DND-41 (cell line): Measurements from ENCODE around the gene NOBOX.

Experiments used
- ATAC-seq: fragments of 200-7000 bp; cut with Tn5 transposase; 3 replicates; pipeline ENCODE4 v1.9.1; 2021; ENCODE audit warnings: low read depth; ENCODE audit not compliant: insufficient read depth
- DNase-seq: peaks from one replicate; pipeline ENCODE4 v3.0.0-alpha.2; 2020
- H2AFZ ChIP-seq: 2 replicates; pipeline ENCODE4 v1.6.0; 2012; ENCODE audit warnings: low read depth, low read length
- H3K27ac ChIP-seq: 2 replicates; pipeline ENCODE4 v1.5.1; 2012; ENCODE audit warnings: low read length, inconsistent platforms
- H3K27me3 ChIP-seq: fragments of 200-600 bp; sonication (generic); 2 replicates; pipeline ENCODE4 v1.6.0; 2012; ENCODE audit warnings: low read length, mild to moderate bottlenecking, inconsistent platforms; ENCODE audit not compliant: insufficient read depth, poor library complexity
- H3K36me3 ChIP-seq: 2 replicates; pipeline ENCODE4 v1.5.1; 2012; ENCODE audit warnings: low read length, inconsistent platforms; ENCODE audit not compliant: insufficient read depth
- H3K4me1 ChIP-seq: 2 replicates; pipeline ENCODE4 v1.5.1; 2012; ENCODE audit warnings: mild to moderate bottlenecking, low read length; ENCODE audit not compliant: insufficient read depth
- H3K4me2 ChIP-seq: 2 replicates; pipeline ENCODE4 v1.6.0; 2012; ENCODE audit warnings: mild to moderate bottlenecking, moderate library complexity, low read length, inconsistent platforms; ENCODE audit not compliant: insufficient read depth
- H3K4me3 ChIP-seq, 2 experiments: fragments of 200-600 bp in 1 of 2; shearing (Covaris generic) in 1 of 2; 2 replicates each; pipeline ENCODE4 v1.5.1; 2012 to 2016; ENCODE audit warnings: inconsistent platforms in 2 of 2, low read length in 2 of 2, mild to moderate bottlenecking in 2 of 2, low read depth in 1 of 2, moderate library complexity in 1 of 2
- H3K79me2 ChIP-seq: 2 replicates; pipeline ENCODE4 v1.6.0; 2012; ENCODE audit warnings: low read length, inconsistent platforms; ENCODE audit not compliant: insufficient read depth
- H3K9ac ChIP-seq: 2 replicates; pipeline ENCODE4 v1.6.0; 2012; ENCODE audit warnings: low read depth, mild to moderate bottlenecking, inconsistent platforms, low read length, moderate library complexity
- H3K9me3 ChIP-seq: 2 replicates; pipeline ENCODE4 v1.5.1; 2012; ENCODE audit warnings: low read length, moderate library complexity, mild to moderate bottlenecking, inconsistent platforms; ENCODE audit not compliant: insufficient read depth, severe bottlenecking
- H4K20me1 ChIP-seq: 2 replicates; pipeline ENCODE4 v1.6.0; 2012; ENCODE audit warnings: low read length; ENCODE audit not compliant: insufficient read depth
- EZH2 ChIP-seq: IDR thresholded peaks from 3 replicates; pipeline ENCODE4 v1.6.1; 2012; ENCODE audit warnings: borderline replicate concordance, low read depth, mild to moderate bottlenecking, moderate library complexity, low read length, inconsistent platforms; ENCODE audit not compliant: severe bottlenecking
- TF ChIP-seq, protein P1 (sequence below): IDR thresholded peaks from 2 replicates; pipeline ENCODE4 v1.5.1; 2012; ENCODE audit warnings: borderline replicate concordance, low read length, moderate library complexity, mild to moderate bottlenecking; ENCODE audit not compliant: poor library complexity, severe bottlenecking; ENCODE audit errors: extremely low read depth

The NOBOX gene

DNA sequence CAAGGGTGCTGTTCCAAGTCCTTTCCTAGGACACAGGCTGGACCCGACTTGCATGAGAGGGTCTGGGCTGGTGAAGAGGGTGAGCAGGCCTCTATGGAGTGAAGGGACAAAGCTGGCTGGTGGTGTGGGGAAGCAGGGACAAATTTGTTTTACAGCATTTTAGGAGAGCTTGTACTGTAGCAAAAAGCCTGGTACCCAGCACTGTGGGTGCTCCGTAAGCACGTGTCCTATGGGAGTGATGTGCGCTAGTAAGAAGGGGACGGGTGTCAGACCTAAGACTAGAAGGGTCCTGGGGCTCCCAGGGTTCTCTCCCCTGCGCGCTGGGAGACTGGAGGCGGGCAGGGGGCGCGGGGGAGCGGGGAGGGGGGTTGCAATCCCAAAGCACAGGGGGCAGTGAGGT, 391 bp downstream of the NOBOX start:
- no peaks in the 10 kb centered on the region for H3K27me3 ChIP-seq
- no peak overlapping the region for H3K9ac ChIP-seq
- no peaks in the 10 kb centered on the region for H3K36me3 ChIP-seq
- no peaks in the 10 kb centered on the region for H3K4me1 ChIP-seq
- ATAC-seq = no peak
- H3K4me2 ChIP-seq = no peak overlapping the region
- DNase-seq = no peak
- no peaks in the 10 kb centered on the region for H3K9me3 ChIP-seq
- H3K27ac ChIP-seq = no peak overlapping the region
- H4K20me1 ChIP-seq = no peaks in the 10 kb centered on the region
- no peak overlapping the region for H2AFZ ChIP-seq
- no peak overlapping the region for H3K4me3 ChIP-seq
- TF ChIP-seq, protein P1, sequence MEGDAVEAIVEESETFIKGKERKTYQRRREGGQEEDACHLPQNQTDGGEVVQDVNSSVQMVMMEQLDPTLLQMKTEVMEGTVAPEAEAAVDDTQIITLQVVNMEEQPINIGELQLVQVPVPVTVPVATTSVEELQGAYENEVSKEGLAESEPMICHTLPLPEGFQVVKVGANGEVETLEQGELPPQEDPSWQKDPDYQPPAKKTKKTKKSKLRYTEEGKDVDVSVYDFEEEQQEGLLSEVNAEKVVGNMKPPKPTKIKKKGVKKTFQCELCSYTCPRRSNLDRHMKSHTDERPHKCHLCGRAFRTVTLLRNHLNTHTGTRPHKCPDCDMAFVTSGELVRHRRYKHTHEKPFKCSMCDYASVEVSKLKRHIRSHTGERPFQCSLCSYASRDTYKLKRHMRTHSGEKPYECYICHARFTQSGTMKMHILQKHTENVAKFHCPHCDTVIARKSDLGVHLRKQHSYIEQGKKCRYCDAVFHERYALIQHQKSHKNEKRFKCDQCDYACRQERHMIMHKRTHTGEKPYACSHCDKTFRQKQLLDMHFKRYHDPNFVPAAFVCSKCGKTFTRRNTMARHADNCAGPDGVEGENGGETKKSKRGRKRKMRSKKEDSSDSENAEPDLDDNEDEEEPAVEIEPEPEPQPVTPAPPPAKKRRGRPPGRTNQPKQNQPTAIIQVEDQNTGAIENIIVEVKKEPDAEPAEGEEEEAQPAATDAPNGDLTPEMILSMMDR = no peak
- no peak for TF ChIP-seq EZH2
- H3K79me2 ChIP-seq = no peaks in the 10 kb centered on the region

DNA sequence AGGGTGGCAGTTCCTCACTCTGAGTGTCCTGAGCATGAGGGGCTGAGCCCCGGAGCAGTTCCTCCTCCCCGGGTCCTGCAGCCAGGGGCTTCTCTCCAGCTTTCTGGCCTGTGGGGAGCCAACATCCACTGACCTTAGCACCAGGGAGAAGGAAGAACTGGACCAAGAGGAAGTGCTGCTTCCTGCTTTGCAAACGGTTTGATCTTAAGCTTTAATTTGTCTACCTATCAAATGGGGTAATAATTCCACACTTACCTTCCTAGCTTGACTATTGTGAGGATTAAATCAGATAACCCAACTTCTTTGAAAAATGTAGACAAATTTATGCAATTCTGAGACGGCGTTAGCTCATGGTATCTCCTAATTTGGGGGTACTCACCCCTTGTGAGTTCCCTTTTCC, 2.0 kb downstream of the NOBOX start:
- DNase-seq = no peak
- H3K4me2 ChIP-seq = no peak overlapping the region
- TF ChIP-seq, protein P1 = no peak
- TF ChIP-seq EZH2 = no peak

DNA sequence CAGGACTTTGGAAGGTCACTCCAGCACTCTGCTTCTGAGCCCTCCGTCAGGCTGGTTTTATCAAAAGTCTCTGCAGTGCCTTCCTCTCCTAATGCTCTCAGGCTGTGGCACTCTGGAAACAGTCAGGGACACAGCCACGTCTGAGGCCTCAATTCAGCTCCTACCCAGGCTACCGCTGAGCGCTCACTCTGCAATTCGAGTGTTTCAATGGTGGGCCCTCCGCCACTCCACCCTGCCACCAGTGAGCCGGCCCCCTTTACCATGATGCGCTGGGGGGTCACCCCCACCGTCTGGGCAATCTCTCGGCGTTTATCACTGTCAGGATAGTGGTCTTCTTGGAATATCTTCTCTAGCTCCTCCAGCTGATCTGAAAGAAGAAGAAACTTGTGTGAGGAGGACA, 3.5 kb downstream of the NOBOX start:
- Histone ChIP-seq H3K36me3 (no peaks in the 10 kb centered on the region), H3K9ac (no peak overlapping the region), H2AFZ (no peak overlapping the region), H3K79me2 (no peaks in the 10 kb centered on the region), H3K9me3 (no peaks in the 10 kb centered on the region), H4K20me1 (no peaks in the 10 kb centered on the region), H3K27me3 (no peaks in the 10 kb centered on the region), H3K4me2 (no peak overlapping the region), H3K4me1 (no peaks in the 10 kb centered on the region), H3K4me3 (no peak overlapping the region), H3K27ac (no peak overlapping the region)
- TF ChIP-seq, protein P1 = no peak
- TF ChIP-seq EZH2 = no peak
- no peak for ATAC-seq
- no peak for DNase-seq

More for the DNA sequence above, 2.0 kb downstream of the NOBOX start:
- no peaks in the 10 kb centered on the region for H3K4me1 ChIP-seq
- no peak overlapping the region for H2AFZ ChIP-seq
- H3K4me3 ChIP-seq = no peak overlapping the region
- no peaks in the 10 kb centered on the region for H4K20me1 ChIP-seq
- no peaks in the 10 kb centered on the region for H3K36me3 ChIP-seq
- no peak for ATAC-seq
- H3K79me2 ChIP-seq = no peaks in the 10 kb centered on the region
- no peak overlapping the region for H3K27ac ChIP-seq
- no peaks in the 10 kb centered on the region for H3K27me3 ChIP-seq
- H3K9me3 ChIP-seq = no peaks in the 10 kb centered on the region
- no peak overlapping the region for H3K9ac ChIP-seq

DNA sequence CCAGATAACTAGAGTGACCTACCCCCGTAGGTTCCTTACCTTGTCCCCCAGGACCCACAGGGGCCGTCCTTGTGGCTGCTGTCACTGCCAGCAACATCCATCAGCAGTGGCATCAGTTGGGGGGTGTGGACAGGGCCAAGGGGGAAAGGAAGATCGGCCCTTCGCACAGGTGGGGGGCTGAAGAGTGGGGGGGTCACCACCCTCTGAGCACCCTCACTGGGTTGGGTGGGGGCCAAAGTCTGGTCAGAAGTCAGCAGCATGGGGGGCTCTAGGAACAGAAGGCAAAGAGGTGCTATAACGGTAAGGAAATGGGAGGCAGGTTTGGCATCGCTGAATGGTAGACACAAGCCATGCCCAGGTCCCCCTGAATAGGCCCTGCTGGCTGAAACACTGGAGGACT, 4.6 kb downstream of the NOBOX start:
- no peaks in the 10 kb centered on the region for H4K20me1 ChIP-seq
- DNase-seq (no peak), ATAC-seq (no peak)
- H3K4me3 ChIP-seq = no peak overlapping the region
- no peak overlapping the region for H3K27ac ChIP-seq
- H3K9ac ChIP-seq = no peak overlapping the region
- no peaks in the 10 kb centered on the region for H3K36me3 ChIP-seq
- H3K4me1 ChIP-seq = no peaks in the 10 kb centered on the region
- H3K27me3 ChIP-seq = peaks cover 3% of the 10 kb centered on the region
- H3K9me3 ChIP-seq = no peaks in the 10 kb centered on the region
- no peak overlapping the region for H3K4me2 ChIP-seq
- TF ChIP-seq EZH2 = no peak
- TF ChIP-seq, protein P1 = no peak
- H3K79me2 ChIP-seq = no peaks in the 10 kb centered on the region
- H2AFZ ChIP-seq = no peak overlapping the region
